NCI-H2107 (cell line): ENCODE results near the gene LYPD6.
A peak's percentile ranks its signal among the peaks of the same experiment; 100 is the strongest.

Experiments
- DNase-seq: peaks from one replicate; lab custom pipeline; 2025; lab: John Stamatoyannopoulos, UW

Gene LYPD6

DNA sequence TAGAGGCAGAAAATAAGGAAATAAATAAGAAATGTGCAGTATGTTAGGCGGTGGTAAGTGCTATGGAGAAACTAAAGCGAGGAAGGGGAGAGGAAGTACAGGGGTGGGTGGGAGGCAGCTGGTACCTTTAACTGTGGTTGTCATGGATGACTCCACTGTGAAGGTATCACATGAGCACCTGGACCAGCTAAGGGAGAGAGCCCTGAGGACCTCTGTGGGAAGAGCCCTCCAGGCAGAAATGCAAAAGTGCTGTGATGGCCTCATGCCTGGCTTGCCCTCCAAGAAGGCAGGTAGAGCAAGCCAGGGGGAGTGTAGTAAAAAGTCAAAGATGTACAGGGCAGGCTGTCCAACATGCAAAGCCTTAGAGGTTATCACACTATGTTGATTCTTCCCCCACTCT, 17.9 kb downstream of the LYPD6 start:
- no peak for DNase-seq

DNA sequence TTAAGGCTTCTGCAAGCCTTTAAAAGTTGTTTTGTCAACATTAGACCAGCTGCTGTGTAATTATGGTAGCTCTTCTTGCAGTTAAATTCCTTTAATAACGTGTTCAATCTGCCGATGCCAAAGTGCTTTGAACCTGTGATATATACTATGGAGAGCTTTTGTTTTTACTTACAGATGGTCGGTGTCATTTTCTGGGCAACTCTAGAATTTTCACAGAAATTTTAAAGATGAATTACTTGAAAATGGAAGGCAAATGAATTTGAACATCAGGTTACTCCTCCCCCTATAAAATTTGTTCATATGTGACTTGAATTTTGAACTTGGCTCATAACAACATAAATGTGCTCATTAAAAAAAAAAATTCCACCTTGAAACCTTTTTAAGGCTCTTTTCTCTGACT, 23.0 kb downstream of the LYPD6 start:
- DNase-seq = no peak

DNA sequence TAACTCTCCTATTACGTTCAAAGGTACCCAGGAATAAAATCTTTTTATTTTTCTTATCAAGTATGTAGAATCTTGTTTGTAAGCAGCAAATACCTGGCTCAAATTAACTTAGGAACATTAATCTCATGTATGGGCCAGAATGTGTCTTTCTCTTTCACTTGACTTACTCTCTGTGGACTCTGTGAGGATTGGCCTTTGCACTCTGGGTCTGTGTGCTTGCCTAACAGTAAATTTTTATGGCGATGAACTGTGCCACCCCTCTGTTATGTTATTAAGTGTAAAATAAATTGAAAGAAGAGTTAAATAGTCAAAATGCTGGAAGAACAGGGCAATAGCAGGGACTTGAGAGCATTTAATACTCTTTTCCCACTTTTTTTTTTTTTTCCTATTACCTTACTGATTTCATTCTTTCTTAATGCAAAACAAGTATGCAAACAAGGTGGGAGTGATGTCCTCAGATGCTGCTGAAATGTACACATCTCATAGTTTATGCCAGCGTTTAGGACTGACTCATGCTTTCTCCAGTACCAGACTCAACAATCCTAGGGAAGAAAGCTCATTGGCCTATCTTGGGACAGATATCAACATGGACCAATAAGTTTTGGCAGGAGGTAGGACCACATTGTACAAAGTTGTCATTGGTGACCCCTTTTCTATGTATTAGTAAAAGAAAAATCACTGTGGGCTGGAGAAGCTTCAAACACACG, 25.5 kb downstream of the LYPD6 start:
- no peak for DNase-seq

DNA sequence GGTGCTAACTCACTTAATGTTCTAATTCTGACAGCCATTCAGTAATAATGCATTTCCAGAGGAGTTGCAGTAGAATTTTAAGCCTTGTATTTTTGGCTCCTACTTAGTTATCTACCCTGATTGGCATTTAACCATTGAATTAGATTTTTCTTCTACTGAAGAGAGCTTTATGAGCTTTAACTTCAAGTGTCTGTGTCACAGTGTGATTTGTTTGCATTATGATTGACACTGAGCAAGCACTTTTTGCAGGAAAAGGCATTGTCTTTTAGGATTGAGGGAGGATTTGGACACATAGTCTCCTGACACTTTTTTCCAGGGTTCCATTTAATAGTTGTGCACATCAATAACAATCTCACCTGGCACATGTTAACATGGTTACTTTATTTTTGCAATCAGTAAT, 26.7 kb downstream of the LYPD6 start:
- DNase-seq = no peak

DNA sequence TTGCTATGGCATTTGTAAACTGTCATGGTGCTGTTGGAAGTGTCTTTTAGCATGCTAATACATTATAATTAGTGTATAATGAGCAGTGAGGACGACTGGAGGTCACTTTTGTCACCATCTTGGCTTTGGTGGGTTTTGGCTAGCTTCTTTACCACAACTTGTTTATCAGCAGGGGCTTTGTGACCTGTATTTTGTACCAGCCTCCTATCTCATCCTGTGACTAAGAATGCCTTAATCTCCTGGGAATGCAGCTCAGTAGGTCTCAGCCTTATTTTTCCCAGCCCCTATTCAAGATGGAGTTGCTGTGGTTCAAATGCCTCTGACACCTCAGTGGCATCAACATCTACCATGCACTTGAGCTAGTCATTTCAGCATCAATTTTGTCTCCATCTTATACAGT, 29.7 kb downstream of the LYPD6 start:
- no peak for DNase-seq

DNA sequence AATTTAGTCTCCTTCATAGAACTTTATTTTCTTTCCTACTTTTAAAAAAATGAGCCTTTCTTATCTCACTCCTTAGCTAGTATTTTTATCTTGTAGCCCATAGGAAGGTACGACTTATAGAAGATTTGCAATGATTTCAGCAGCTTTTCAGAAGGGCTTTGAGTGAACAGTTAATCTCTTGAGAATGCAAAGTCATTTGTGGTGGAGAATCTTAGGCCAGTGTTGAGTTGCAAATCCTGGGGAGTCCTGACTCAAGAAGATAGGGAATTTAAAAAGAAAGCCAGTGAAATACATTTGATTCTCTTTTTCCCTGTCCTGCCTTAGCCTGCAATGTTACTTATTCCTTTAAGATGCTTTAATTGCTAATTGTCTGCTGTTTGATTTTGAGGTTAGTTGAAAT, 33.6 kb downstream of the LYPD6 start:
- no peak for DNase-seq

DNA sequence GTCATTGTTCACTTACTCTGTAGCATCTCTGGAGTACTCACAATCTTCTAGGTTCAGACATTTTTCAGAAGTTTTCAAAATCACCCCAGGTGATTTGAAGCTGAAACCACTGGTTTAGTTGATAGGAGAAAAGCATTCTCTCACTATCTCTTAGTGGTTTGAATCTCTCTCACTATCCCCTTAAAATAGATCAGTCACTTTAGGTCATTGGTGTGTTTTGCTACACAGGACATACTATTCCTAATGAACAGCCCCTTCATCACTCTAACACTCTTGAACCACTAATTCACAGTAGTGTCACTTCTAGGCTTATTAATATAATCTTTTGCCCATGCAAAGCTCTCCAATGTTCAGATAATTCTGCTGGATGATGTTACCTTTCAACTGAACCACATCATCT, 34.5 kb downstream of the LYPD6 start:
- no peak for DNase-seq

DNA sequence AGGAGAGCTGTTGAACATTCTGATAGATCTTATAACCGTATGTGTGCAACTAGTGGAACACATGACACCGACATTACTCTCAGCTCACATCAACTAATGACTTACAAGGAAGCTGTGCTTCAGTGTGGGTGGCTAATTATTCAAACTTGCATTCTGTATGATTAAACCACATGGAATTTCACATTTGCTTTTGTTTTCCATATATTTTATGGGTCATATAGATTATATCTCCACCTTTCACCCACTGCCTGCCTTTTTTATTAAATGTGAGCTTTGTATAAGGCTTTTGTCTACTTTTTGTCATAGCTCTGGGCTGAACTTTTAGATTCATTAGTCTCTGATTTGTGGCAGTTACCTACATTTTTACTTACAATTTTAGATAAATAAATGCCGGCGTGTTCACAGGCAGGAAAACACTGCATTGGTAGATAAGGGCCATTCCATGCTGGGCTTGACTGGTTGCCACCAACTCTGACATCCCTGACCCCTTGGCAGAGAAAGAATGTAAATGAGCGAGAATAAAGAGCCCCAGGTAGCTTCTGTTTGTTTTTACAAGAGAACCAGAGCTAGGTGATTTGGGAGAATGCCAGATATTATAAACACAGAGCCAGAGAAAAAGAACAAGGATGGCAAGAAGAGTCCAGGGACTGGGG, 35.7 kb downstream of the LYPD6 start:
- peak; percentile 10 for DNase-seq

DNA sequence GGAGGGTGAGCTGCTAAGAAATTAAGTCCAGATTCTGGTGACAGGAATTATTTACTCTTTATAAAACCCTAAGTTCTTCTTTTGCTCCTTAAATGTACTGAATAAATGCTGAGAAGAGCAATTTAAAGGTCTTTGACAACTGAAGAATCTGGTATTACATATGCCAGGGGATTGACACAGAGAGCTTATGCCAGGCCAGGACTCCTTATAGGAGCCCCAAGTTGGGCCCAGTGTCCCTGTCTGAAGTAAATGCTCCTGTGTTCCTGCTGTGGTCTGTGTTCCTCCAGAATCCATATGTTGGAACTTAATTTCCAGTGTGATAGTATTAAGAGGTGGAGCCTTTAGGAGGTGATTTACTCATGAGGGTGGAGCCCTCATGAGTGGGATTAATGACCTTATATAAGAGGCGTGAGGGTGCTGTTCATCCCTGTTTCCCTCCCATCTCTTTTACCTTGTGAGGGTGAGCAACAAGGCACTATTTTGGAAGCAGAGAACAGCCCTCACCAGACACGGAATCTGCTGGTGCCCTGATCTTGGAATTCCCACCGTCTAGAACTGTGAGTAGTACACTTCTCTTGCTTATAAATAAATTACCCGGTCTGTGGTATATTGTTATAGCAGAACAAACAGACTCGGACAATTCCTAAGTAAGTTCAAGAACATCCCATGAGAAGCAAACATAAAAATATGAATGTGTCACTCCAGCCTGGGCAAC, 39.8 kb downstream of the LYPD6 start:
- no peak for DNase-seq

DNA sequence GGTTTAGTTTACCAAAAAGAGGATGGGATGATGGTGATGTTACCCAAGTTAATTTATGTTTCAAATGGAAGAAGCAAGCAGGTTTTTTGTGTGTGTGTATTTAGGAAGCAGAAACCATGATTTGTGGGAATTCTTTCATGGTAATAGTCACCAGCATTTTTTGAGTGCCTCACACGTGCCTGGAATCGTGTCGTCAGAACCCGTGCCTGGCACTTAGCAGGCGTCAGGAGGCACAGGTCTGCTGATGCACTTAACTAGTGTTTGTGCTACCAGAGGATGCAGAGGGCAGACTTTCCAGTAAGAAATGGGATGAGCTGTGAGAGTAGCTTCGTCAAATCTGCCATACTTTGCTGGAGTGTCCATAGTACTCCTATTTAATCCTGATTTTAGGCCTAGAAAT, 41.1 kb downstream of the LYPD6 start:
- DNase-seq = no peak

DNA sequence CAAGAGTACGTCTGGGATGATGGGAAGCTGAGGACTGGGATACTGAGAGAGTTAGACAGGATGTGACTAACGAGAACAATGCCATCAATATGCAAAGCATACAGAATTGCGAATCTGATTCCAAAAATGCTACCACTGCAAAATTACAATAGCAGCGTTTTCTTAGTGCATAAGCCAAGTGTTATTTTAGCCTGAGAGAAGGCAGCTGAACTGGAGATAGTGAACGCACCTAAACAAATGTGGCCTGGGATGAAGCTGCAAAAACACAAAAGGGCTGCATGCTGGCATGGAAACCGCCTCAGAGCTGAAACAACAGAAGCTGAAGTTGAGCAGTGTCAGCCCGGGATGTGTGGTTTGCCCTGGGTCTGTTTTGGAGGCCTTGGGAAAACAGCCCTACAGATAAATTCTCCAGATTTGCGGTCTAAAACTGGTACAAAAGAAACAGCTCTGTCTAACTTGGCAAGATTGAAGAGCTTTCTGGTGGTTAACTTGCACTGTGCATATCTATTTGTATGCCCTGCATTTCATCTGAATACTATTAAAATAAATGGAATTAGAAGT, 45.5 kb downstream of the LYPD6 start:
- no peak for DNase-seq

DNA sequence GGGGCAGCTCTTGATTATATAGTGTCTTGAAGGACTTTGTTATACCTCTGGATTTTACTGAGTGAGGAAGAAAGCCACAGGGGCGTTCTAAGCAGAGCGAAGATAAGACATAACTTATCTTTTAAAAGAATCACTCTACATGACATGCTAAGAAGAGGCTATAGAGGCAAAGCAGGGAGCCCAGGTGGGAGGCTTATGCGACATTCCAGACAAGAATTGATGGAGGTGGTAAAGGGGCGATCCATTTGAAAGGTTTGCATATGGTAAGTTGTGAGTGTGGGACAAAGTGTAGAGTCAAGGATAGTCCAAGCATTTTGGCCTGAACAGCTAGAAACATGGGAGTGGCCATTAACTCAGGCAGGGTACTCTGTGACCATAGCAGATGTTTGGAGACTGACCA, 49.8 kb downstream of the LYPD6 start:
- DNase-seq = no peak

DNA sequence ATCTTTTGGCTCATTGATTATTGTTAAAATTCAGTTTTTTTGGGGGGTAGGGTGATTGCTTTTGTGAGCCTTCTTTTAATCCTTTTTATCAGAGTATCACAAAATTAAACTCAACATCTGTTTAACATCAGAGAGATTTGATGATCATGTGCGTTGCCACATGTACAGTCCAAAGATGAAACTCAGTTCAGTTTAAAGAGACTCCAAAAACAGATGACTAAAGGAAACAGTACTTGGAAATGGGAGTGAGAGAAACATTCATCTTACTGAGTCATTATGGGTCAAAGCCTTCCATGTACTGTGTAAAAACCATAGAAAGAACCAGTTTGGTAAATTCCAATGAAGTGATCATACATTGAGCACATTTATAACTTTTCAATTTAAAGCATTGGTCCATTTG, 53.0 kb downstream of the LYPD6 start:
- DNase-seq = no peak

DNA sequence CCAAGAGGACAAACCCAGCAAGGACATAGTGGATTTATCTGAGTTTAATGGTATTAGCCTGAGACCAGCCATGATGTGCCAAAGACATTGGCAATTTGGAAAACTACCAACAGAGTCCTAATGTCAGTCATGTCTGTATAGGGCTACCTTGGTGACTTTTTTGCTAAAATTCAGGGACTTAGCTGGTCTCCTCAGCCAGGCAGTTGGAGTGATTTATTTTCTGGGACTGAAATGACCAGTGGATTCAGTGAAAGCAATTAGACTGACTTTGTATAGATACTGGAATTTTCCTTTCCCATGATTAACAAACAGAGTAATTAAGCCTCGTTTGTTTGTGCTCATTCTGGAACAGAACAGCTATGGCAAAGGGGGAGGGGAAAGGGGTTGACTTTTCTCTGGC, 55.0 kb downstream of the LYPD6 start:
- DNase-seq = no peak

DNA sequence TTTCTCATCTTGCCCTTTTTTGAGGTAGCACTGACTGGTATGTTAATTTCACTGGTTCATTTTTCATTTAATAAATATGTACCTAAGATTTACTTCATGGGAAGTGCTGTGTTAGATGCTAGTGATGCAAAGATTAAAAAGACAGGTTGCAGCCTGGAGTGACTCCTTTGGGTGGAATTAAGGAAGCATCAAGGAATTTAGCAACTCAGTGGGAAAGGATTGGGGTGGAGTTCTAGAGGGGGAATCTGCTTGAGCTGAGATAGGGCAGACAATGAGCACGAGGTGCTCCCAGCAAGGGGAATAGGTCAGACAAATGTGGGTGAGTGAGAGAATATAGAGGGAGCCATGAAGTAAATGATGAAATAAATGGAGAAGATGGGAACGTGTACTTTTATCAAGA, 57.0 kb downstream of the LYPD6 start:
- DNase-seq = no peak

DNA sequence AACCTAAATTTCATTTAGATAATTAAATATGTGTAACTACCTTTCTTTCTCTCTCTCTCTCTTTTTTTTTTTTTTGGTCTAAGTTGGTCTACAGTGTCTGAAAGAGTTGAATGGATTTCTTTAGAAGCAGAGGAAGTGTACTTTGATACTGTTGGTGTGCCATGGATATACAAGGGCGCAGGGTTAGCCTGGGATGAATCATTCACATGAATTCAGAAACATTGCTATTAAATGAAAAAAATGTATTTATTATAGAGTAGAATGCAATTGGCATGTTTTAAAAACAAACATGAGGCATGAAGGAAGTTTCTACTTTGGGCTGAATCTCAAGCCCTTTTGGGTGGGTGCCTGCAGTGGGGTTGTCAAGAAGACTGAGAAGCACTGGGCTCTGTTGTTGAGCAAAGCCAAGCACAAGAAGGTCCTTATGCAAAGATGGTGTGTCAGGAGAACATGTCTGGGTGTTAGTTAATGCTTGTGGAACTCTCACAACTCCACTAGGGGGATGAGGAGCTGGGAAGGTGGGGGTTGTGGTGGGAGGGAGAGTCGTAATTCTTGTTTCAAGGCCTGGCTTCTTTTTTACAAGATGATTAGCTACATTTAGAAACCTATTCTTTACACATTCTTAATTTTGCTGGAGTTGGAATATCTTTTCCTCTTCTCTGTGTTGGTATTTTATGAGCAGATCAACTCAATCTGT, 57.9 kb downstream of the LYPD6 start:
- DNase-seq = no peak

DNA sequence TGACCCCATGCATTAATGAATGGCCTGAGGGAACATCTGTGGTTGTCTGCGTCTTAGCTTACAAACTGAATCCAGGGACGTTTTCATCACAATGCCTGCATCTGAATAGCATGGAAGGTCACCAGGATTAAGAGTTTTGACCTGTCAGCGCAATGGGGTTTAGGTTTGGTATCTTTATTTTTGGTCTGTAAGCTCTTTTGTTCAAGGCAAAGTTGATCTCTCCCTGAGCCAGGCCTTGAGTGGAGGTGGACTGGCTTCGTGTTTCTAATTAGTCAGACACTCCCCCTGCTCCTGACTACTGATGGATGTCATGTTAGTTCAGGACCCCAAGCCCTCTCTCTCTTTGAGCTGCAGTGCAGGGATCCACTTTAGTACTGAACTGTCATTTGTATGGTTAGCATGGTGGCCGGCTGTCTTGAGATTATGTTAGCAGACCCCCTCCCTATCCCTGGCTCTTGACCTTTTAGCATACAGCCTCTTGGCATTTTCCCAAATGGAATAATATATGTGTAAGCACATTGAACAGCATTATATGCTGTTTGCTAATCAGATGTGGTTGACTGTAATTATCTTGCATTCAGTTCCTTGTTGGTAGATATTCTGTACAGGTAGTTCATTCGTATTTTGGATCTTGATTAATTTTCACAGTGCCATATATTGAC, 59.2 kb downstream of the LYPD6 start:
- DNase-seq = no peak

DNA sequence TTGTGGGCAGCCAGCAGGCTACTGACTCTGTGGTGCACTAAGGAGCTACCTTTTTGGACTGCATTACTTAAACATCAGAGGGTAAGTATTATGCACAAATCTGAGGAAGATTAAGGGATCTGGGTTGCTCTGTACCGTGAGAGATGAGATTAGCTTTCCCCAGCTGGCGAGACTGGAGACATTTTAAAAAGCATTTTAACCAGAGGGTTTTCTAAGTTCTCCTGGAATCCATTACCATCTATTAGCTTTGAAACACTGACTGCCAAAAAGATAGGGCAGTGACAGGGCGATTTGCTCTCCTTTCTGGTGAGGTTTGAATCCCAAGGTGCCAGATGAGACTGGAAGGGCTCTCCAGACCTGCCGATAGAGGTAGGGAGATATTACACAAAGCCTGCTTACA, 63.2 kb downstream of the LYPD6 start:
- no peak for DNase-seq

DNA sequence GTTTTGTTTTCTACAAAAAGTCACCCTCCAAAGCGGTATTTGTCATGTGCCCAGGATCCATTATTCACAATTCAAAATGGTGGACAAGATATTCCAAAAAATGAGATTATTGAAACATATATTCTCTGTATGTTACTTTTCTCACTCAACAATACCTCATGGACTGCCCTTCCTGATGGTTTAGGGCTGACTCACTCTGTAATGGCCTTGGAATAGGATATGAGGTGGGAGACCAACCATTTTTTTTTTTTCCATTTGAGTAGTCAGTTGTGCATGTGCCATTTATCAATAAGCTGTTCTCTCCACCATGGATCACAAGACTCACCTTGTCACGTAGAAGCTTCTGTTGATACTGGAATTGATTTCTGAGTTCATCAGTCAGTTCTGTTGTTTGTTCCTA, 64.5 kb downstream of the LYPD6 start:
- DNase-seq = no peak

DNA sequence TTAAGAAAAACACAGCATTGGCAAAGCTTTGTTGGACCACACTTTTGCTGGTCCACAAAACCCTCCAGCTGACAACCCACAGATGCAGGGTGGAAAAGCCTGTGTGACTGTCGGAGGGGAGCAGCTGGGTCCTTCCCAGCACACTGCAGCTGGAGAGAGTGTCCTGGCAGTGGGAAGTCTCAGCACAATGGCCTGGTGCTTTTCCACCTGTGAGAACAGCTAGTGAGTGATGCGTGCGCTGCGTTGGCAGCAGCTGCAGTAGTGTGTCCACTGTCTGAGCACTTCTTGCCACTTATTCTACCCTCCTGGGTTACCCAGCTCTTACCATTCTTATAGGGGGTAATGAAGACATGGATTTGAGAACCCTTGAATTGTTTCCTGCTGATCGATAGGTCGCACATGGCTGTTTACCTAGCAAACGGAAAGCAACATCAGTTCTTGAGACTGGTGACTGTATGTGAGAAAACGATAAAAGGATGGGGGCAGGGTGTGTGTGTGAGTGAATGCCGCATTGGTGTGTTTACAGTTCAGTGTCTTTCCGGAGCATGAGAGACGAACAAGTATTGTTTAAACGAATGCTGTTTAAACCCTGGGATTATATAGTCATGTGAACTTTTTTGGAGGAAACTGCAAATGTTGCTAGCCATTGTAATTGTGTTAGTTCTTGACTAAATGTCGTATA, 69.7 kb downstream of the LYPD6 start:
- DNase-seq = no peak

DNA sequence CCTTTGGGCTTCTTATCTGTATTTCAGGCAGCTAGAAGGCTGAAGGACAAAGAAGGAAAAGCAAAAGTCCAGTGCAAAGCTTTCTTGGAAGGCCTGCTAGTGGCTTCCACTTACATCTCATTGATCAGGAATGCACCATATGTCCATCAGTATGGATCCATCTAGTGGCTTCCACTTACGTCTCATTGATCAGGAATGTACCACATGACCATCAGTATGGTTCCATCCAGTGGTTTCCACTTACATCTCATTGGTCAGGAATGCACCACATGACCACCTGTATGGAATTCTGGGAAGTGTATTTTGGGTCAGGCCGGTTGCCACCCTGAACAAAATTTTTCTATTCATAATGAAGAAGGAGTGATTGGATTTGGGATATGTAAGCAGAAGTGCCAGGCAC, 70.6 kb downstream of the LYPD6 start:
- DNase-seq = no peak
